Measurements from ENCODE around the gene KBTBD13.

The KBTBD13 gene

GRCh38 chr15:65051266-65051665, 25.3 kb upstream of the KBTBD13 start:
- no peak for DNase-seq

GRCh38 chr15:65052956-65053355, 23.6 kb upstream of the KBTBD13 start:
- no peak for DNase-seq

DNA sequence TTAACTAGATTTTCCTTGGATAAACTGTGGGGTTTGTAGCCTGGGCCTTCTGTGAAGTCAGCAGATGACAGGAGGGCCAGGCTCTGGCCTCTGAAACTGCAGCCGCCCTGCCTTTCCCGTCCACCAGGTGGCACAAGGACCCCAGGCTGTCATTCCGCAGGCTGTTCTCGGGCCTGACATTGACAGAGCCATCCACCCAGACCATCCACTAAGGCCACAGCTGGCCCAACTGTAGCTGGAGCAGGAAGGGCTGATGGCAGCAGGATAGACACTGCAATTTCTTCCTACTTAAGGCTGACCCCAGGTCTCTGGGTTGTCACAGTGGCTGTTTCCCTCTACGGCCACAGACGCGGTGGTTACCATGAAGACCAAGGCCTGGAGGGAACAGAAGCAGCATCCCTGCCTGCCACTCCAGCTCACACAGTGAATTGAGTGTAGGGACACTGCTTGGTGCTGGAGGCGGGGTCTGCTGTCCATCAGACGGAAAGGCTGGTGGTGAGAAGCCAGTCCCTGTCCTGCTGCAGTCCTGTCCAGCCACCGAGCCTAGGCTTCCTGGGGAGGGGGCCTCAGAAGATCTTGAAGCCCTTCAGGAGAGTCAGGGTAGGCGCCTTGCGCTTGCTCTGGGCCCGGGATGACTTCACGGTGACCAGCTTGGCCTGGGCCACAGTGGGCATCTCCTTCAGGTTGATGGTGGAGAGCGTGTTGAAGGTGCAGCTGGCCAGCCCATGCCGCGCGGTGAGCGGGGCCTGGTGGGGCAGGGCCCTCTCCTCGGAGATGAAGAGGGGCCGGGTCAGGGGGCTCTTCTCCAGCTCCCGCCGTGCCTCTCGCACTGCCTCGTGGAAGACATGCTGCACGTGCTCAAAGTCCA, 22.0 kb upstream of the KBTBD13 start:
- DNase-seq = peak in 48 of 56 donors; percentile 16 to 84 (median 60)

DNA sequence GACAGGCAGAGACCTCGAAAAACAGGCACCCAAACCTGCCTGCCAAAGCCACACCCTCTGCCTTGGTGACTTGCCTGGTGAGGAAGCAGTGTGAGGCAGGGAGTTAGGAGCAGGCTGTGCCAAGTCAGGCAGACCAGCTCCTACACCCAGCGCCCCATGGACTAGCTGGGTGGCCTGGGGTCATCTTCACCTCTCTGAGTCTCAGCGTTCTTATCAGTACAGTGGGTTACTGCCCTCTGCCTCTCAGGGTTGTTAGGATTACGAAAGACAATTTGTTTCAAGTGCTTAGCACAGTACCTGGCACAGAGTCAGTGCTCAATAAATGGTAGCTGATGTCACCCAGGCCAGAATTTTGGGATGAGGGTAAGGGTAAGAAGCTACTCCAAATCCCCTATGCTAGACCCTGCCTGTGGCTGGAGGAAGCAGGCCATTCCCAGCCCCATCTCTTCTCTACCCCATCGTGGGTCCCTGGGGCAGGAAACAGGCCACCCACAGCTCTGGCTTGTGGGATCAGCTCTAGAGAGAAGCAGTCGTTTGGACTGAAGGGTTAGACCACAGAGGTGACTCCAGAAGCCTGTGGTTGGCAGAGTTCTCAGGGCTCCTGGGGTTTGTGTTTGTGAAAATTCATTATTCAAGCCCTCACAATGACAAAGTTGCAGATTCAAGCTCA, 21.2 kb upstream of the KBTBD13 start:
- no peak for DNase-seq

- peak in 19 of 56 donors; percentile 7 to 68 (median 37) for DNase-seq
Observed at GRCh38 chr15:65056106-65056505, 20.4 kb upstream of the KBTBD13 start.

DNA sequence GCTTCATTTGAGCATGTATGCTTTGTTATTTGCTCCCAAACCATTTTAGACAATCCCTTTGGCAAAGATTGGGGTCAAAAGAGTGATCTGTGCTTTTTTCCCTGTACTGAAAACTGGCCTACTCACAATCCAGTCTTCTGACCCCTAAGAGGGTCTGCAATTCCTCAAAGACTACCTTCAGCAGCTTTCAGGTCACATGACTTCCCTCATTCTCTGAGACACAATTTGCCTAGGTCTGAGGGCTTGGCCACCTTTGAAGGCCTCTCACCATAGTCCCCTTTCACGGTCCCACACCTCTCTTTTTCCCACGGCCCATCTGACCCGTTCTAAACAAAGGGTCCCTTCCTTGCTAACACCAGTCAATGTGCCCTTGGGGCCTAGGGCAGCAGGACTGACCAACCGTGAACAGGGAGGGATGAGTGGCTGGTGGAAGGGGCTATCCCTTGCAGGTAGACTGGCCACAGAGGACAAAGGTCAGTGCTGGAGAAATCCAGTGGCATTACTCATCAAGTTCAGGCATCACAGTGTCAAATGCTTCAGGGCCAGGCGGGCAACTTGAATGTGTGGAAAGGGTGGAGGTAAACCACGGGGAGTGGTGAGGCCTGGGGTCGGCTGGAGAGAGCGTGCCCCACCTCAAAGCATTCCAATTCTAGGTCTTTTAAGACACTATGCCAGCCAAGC, 19.5 kb upstream of the KBTBD13 start:
- no peak for DNase-seq

- no peak for DNase-seq
Observed at GRCh38 chr15:65057549-65057940, 19.0 kb upstream of the KBTBD13 start.

DNA sequence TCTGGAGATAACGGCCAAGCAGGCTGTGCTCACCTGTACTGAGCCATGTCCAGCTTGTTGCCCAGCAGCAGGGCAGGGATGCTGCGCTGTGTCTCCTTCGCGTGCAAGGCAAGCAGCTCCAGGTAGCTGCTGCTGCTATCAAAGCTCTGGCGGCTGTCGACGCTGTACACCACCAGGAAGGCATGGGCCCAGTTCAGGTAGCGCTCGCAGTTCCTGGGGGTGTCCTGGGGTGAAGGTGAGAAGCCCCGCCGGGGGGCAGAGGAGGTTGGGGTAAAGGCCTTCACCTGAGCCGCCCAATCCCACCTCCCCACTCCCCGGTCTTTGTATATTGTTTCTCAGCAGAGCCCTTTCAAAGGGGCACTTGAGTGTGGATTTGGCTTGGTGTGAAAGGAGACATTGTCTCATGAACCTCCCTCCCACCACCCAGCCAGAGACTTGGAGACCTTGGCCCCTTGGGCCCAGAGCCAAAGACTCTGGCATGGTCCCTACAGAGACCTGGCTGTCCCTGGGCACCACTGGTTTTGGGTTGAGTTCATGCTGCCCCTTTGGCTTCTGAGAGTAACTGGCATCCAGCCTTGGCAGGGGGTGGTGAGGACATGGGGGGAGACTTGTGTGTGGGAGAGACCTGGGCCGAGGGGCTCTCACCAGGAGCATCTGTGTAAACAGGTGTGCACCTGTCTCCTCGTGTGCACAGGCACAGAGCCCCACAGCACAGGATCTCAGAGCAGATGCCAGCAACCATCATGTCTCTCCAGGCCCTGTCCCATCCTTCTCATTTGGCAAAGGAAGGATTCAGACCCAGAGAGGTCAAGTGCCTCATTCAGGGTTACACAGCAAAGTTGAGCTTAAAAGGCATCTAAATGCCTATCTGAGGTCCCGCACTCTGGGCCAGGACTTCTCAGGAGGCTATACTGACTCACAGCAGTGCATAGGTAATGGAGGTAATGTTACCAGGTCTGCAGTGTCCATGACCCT, 17.9 kb upstream of the KBTBD13 start:
- peak in 29 of 56 donors; percentile 11 to 70 (median 37) for DNase-seq

- DNase-seq = no peak
Observed at GRCh38 chr15:65059369-65059750, 17.2 kb upstream of the KBTBD13 start.

GRCh38 chr15:65059931-65060596, 16.5 kb upstream of the KBTBD13 start:
- no peak for DNase-seq

DNA sequence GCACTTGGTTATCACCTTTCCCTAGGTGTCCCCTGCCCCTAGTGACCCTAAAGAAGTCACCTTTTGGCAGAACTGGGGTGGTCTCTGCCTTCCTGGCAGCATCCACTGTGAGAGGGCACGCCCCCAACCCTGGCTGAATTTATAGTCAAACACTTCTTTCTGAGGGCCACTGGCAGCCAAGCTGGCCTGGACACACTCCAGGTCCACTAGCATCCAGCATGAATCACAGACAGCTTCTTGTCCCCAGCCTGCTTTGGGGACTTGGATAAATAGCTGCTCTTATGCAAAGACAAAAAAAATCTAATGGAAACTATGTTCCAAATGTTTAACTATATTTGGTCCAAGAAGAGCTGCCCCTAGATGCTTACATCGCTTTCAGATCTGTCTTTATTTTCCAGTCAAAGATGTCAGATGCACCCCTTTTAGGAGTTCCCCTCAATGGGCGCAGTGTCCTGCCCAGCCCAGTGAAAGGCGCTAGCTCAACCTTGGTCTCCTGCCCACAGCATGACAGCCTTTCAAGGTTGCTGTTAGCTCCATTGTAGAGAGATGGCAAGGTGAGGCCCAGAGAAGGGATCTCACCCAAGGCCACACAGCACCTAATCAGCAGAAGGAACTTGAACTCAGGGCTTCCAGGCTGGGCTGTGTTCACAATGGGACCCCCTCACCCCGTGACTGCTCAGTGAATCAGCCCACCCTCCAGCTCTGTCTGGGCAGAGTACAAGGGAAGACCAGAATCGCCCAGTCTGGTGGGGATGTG, 15.7 kb upstream of the KBTBD13 start:
- DNase-seq = peak in 47 of 56 donors; percentile 13 to 85 (median 53)

- no peak for DNase-seq
Observed at GRCh38 chr15:65062061-65062460, 14.5 kb upstream of the KBTBD13 start.

DNA sequence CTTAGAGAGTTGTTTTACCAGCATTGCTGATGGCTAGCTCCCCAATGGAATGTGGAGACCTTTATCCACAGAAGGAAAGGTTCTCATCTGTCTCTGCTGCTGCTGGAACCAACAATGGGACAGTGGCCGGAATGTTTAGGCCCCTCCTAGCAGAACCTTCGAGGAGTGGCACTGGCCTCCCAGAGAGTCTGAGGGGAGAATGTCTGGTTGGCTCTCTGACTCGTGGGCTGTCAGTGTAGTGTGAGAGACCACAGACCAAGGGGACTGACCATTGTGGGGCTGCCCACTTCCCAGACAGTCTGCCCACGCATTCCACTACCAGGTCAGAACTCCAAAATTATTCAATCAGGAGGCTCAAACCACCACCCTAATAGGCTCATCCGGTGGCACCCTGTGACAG, 13.8 kb upstream of the KBTBD13 start:
- no peak for DNase-seq

DNA sequence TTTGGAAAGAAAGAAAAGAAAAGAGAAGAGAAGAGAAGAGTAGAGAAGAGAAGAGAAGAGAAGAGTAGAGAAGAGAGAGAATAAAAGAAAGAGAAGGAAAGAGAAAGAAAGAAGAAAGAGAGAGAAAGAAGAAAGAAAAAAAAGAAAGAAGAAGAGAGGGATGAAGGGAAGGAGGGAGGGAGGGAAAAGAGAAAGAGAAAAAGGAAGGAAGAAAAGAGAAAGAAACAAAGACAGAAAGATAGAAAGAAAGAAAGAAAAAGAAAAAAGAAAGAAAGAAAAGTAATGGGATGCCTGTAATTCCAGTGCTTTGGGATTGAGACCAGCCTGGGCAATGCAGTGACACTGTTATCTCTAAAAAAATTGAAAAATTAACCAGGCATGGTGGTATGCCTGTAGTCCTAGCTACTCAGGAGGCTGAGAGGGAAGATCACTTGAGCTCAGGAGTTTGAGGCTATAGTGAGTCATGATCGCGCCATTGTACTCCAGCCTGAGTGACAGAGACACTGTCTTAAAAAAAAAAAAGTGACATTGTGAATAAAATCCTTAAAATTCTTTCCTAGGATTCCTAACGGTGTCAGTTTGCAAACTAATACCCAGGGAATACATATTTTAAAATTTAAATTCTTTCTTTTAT, 10.4 kb upstream of the KBTBD13 start:
- DNase-seq = no peak

- peak in 3 of 56 donors; percentile 10 to 25 (median 17) for DNase-seq
Observed at GRCh38 chr15:65066635-65067316, 9.8 kb upstream of the KBTBD13 start.

GRCh38 chr15:65067317-65067644, 9.3 kb upstream of the KBTBD13 start:
- no peak for DNase-seq

DNA sequence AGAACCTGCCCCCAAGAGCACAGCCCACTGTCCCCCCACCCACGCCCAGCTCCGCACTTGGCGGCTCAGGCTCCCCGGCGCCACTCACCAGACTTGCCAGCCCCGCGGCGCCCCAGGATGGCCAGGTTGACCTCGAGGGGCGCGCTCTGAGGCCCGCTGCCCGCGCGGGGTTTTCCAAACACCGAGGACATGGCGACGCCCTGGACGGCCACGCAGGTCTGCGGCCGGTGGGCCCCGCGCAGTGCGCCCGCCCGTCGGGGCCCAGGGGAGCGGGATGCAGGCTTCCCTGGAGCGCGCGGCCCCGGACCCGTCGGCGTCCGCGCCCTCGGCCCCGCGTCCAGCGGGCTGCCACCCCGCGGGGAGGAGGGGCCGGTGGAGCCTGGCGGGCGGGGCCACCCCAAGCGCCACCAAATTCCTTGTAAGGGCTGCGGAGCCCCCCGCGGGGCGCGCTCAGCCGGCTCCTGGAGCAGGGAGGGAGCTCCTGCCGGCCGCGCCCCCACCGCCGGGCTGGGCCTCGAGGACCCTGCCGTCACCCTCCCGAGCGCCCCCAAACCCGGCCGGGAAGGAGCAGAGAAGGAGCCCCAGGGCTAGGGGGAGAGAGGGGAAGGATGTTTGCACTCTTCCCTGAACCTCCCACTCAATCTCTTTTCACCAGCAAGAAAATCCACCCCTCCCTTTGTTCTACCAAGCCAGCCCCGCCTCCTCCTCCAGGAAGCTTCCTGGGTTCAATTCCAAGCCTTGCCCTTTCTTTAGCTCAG, 8.7 kb upstream of the KBTBD13 start, which contains the start of gene RASL12:
Gene RASL12, minus strand, starts transcription at position 347 of the 758 bp plus-strand sequence. Its CDS starts 156 bp downstream, at position 191.
- peak in 1 of 56 donors; percentile 42 for DNase-seq

GRCh38 chr15:65068403-65068788, 8.2 kb upstream of the KBTBD13 start:
- DNase-seq = no peak

Data from nucleus accumbens (tissue), 56 donors.